ENCODE data around the gene TACC3.

TACC3 gene

DNA sequence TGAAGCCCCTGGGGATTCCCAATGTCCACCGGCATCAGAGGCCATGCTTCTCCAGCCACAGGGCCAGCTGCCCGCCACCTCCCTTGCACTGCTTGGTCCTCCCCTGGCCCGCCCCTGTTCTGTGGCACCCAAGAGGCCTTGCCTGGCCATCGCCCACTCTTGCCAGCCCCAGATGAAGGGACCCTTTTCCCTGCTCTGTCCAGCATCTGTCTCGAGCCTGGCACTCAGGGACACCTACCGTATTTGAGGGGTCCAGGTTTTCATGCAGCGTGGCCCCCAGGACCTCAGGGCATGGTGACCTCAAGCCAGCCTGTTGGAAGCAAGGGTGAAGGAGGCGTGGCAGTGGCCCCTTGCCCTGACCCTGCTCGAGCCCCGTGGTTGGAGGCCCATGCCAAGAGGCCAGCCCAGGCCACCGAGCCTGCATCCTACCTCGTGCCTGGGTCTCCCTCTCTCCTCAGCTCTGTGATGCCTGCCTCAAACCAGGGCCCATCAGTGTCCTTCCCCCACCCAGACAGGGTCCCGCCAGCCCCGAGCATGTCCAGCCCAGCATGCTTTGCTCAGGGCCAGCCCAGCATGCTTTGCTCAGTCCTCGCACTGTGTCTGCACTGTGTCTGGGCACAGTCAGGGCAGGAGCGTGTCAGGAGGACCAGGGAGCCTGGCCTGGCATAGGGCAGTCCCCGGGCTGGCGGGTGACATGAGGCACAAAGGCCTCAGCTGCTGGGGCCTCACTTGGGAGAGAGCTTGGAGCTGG is 57.5 kb downstream of the TACC3 start:
- no peak for DNase-seq

DNA sequence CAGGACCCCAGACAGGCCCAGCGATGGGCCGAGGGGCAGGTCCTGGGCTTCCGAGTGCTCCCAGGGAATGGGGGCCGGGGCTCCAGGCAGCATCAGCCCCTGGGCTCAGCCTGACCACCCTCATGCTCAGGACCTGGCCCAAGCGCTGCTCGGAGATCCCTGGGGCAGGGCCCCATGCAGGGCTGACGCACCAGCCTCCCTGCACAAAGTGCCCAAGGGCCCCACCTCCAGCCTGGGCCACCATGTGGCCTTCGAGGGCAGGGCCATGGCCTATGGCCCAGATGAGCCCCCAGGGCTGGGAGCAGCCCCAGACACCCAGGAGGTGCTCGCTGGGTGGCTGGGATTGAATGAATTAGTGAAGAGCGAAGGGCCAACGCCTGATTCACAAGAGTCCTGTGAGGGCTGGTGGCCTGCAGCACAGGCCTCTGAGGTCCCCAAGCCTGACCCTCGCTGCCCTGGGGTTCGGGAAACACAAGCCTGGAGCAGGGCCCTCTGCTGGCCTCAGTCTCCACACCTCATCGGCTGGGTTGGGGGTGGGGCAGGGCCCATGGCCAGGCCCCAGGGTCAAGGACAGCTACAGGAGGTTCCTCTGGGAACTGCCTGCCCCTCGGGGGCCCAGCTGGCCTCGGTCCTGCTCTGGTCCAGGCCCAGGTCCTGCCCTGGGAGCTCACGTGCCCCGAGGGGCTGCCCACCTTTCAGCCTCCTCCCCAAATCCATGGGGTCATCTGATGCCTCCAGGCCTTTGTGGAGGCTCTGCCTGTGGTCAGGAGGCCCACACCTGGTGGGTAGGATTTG is 58.5 kb downstream of the TACC3 start:
- no peak for DNase-seq

DNA sequence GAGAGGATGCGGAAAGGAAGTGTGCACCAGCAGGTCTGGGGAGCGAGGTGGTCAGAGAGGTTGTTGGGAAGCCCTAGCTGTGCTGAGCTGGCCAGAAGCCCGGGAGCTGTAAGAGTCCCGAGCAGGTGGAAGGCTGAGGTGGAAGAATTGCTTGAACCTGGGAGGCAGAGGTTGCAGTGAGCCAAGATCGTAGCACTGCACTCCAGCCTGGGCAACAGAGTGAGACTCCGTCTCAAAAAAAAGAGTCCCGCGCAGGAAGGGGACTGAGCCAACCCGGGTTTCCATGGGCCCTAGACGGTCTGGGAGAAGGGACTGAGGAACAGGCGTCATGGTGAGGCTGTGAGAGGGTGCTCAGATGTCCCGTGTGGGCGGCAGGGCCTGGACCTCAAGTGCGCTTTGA is 59.1 kb downstream of the TACC3 start:
- no peak for DNase-seq

DNA sequence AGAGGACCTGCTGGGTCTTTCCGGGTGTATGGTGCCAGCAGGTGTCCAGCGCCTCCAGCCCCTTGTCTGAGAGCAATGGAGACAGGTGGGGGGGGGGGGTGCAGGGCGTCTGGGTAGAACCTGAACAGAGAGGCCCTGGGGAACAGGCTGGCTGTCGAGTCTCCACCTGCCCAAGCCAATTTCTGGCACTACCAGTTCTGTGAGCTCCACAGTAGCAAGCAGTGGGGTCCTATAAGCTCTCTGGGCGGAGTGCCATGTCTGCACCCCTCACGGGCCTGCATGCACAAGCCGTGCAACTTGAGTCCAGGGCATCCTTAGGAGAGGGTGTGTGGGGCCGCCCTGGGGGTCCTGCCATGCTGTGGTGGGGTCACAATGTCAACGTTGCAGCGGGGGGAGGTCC is 61.7 kb downstream of the TACC3 start:
- DNase-seq: no peak

DNA sequence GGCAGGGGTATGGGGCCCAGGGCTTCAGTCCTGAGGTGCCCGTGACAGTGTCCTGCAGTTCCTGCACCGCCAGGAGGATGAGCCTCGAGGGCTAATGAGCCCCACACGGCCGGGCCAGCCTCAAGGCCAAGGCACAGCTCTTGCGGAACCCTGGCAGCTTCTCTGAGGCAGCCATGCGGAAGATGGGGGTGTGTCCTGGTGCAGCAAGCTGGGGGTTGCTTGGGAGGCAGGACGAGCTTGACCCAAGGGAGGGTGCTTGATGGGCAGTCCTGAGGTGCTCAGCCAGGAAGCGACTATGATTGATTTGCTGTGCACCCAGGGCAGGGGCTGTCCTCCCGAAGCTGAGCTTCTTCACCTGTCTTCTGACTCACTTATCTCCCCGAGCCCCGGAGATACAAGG is 62.6 kb downstream of the TACC3 start:
- DNase-seq: no peak

DNA sequence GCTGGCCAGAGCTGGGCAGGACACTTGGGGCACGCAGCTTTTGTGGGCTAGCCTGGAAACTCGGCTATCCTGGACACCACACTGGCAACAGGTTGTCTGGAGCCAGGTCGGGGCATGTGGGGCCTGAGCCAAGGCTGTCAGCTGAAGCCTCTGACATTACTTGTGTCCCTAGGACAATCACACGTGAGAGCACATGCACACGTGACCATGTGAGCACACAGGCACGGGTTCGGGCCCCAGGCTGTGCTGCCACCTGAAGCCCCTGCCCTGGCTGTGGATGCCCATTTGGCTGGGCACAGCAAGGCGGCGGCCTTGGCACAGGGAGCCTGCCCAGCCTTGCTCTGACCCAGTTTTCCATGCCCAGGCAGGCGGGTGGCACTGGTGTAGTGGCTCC is 63.1 kb downstream of the TACC3 start:
- DNase-seq: no peak

DNA sequence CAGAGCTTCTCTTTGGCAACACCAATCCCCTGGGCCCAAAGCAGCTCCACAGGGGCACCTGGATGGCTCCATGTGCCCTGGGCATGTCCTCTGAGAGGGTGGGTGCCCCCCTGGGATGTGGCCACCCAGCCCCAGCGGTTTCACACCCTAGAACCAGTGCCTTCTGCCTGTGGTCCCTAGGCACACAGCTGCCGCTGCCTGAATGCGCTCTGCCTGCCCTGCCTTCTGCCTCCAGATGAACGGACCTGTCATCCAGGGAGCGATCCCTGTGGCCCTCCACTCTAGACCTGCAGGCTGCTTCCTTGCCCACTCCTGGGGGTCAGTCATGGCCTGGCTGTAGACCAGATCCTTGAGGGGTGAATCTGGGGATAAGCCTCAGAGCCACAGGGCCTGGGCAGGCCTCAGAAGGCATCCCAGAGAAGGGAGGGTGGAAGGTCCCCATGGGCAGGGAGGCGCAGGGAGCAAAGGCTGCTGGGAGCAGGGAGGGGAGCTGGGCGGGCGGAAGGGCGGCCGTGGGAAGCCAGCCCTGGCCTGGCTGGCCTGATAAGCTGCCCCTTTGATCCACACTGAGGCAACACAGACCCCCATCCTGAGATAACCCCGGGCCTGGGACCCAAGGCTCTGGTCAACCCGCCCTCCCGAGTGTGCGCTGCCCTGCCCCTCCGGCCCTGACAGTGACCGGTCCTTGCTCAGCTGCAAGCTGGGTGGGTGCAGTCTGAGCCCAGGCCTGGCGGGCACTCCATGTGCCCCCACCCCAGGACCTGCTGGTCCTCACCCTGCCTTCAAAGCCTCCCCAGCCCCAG is 63.7 kb downstream of the TACC3 start:
- no peak for DNase-seq

DNA sequence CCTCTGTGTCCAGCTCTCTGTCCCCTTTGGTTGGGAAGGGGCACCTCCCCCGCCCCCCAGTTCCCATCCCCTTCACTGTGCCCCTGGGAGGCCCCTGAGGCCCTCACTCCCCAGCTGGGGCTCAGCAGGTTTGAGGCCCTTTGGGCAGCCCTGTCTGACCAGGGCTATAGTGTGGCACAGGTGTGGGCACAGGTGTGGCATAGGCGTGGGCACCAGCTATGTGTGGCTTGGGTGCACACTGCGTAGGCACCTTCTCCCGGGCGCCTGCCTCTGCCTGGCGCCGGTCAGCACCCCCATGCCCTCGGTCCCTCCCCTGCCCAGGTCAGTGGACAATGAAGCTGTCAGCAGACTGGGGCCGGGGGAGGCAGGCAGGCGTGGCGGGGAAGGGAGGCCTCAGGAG is 64.3 kb downstream of the TACC3 start:
- no peak for DNase-seq

DNA sequence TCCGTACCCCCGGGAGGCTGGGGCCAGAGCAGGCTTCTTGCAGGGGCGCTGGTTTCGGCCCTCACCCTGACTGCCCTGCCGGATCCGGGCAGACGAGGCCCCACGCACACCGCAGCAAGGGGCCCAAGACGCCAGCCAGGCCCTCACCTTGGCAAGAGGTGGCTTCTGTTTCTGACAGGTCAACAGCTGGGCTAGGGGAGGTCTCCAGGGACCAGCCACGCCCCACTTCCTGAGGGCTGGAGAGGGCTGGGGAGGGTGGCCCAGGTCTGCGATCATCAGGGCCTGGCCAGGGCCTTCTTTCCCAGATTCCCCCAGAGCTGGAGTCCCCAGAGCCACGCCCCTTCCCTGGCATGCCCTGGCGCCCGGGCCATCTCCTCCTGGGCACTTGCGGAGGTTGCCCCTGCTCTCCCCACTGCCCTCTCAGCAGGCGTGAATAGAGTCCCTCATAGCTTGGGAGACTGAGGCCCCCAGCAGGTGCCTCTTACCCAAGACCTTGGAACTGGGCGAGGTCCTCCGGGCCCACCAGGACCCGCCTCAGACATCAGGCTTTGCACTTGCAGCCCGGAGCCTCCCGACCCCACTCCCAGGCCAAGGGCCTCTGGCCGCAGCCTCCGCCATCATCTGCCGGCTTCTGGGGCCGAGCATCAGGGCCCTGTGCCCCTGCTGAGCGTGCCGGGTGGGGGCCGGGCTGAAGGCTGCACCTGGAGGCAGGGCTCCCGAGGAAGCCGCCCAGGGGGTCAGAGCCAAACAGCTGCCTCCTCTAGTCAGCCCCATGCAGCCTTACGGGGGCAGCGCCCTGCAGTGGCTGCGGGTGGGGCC is 65.4 kb downstream of the TACC3 start:
- DNase-seq: no peak

DNA sequence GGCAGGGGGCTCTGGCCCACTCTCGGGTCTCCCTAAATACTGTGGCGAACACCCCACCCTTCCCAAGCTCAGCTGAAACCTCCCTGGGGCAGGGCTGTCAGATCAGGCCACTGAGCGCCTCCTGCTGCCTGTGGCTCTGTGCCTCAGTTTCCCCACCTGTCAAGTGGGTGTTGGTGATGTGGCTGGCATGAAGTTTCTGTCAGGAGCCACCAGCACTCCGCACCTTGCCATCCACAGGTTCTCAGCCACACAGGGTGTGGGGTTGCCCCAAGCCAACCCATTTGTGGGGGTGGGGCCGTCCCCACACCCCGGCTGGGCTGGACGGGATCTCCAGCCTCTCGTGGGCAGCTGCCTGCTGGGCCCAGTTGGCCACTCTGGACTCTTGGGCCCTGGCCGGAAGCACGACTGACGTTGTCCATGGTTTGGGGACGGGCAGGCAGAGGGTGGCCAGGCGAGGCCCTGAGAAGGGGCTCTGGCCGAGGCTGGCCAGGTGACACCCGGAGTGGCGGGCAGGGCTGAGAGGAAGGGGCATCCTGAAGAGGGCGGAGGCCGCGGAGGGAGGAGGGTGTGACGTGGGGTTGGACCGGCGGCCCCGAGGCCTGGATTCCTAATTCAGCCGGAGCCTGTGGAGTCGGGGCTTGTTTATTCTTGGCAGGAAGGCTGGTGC is 66.2 kb downstream of the TACC3 start:
- DNase-seq: no peak

DNA sequence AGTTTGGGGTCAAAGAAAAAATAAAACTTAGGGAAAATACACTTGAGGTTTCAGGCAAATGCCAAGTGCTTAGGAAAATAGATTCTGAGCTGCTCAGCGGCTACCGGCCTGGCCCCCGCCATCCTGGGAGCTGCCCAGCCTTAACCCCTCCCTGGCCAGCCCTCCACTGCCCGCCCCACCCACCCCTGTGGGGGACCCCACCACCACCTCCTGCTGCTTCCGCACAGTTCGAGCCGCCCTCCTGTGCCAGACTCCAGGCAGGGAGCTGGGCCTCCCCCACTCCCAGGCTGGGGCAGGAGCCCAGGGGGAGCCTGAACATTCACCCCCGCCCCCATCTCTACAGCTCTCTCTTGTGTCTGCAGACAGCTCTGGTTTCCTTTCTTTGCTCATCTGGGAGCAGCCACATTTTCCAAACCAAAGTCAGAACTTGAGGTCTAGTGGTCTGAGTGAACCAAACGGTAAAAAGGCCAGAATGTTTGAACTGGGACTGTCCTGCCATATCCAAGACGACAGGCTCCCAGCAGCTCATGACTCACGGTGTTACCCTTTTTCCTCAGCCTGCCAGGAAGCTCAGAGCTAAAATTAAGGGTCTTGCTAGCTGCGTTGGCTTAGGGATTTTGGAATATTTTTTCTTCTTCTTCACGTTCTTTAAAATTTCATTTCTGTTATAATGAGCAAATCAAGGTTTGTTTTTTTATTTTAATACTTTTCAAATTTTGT is 67.1 kb downstream of the TACC3 start:
- no peak for DNase-seq

DNA sequence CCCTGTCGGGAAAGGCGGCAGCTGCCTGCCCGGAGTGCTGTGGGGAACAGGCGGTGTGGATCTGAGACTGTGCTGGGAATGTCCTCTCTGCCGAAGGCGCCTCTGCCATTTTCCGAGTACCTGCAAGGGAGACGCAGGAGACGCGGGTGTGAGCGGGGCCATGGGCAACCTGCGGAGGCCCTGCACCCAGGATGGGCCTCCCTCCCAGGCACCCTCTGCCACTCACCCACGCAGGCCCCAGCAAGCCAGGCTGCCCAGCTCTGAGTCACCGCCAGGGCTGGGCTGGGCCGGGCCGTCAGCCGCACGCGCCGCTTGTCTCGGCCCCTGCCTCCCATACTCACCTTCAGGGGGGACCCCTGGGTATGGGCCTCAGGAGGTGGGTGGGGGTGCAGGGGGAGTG is 68.2 kb downstream of the TACC3 start:
- no peak for DNase-seq

DNA sequence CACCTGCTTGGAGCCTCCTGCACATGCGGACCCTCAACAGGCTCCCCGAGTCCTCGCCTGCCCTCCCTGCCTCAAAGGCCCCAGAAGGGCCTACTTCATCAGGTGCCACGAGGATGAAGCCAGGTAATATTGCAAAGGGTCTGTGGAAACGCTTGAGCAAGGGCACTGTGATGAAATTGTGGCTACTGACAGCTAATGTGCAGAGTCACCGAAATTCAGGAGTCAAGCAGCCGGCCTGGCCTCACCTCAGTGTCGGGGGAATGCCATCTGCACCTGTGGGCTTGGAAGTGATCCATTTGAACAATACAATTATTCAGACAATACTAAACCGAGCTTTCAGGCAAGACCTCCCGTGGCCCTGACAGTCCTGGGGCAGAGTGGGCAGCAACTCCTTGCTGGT is 68.7 kb downstream of the TACC3 start:
- DNase-seq: no peak

DNA sequence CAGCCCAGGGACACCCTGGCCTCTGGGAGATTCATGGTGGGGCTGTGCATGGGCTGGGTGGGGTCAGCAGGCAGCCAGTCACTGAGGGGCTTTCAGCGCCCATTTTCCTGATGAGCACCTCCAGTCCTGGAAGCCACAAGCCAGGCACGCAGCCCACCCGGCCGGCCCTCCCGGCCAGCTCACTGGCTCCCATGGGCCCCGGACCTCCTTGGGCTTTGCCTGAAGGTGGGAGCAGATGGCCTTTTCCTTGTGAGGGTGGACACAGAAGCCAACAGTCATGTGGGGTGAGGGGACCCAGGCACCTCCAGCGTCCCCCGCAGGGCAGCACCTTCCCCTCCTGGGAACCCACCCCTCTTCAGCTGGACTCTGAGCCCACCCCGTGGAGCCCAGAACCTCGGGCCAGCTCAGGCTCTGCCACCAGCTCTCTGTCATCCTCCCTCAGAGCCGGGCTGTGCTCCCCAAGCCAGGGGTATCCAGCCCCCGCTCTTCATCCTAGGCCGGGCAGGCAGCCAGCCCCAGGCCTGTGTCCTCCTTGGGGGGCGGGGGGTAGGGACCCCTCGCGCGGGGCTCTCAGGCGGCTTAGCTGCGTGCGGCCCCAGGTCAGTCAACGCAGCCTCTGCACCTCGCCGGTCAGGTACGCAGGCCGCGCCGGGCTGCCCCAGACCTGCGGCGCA is 71.0 kb downstream of the TACC3 start:
- no peak for DNase-seq

DNA sequence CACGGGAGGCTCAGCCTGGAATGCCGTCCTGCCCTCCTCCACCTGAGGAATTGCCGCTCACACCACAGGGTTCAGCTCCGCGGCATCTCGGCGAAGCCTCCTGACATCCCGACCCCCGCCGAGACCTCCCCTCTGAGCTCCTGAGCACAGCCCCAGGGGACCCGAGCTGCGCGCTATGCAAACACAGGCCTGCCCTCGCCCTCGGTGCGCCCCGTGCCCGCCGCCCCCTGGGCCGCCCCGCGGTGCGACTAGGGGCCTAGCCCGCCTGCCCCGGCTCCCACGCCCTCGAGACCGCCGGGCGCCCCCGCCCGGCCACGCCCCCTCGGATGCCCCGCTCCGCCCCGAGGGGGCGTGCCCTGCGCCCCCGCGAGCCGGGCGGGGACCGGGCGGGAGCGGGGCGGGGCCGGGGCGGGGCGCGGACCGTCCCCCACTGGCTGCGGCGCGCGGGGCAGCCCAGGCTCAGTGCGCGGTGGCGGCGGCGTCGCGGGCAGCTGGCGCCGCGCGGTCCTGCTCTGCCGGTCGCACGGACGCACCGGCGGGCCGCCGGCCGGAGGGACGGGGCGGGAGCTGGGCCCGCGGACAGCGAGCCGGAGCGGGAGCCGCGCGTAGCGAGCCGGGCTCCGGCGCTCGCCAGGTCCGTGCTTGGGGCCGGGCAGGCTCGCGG is 71.6 kb downstream of the TACC3 start, which contains the start of gene FGFR3:
FGFR3 (plus strand) TSS at position 462 of the 664 bp plus-strand sequence. CDS start 642 bp downstream, outside the sequence.
- peak in 1 of 2 donors; percentile 50 for DNase-seq

DNA sequence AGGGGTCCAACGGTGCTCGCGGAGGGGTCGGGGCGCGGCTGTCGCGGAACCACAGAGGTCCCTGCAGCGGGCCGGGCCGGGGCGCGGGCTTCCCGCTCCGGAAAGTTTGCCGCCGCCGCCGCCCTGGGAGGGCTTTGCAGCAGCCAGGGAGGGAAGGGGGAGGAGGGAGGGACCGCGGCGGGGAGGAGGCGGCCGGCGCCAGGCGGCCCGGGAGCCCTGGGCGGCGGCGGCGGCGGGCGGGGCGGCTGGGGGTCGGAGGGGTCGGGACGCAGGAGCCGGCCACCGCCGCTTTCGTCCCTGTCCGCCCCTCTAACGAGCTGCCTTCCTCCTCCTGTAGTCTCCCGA is 72.1 kb downstream of the TACC3 start:
- DNase-seq: peak; percentile 10 to 58

DNA sequence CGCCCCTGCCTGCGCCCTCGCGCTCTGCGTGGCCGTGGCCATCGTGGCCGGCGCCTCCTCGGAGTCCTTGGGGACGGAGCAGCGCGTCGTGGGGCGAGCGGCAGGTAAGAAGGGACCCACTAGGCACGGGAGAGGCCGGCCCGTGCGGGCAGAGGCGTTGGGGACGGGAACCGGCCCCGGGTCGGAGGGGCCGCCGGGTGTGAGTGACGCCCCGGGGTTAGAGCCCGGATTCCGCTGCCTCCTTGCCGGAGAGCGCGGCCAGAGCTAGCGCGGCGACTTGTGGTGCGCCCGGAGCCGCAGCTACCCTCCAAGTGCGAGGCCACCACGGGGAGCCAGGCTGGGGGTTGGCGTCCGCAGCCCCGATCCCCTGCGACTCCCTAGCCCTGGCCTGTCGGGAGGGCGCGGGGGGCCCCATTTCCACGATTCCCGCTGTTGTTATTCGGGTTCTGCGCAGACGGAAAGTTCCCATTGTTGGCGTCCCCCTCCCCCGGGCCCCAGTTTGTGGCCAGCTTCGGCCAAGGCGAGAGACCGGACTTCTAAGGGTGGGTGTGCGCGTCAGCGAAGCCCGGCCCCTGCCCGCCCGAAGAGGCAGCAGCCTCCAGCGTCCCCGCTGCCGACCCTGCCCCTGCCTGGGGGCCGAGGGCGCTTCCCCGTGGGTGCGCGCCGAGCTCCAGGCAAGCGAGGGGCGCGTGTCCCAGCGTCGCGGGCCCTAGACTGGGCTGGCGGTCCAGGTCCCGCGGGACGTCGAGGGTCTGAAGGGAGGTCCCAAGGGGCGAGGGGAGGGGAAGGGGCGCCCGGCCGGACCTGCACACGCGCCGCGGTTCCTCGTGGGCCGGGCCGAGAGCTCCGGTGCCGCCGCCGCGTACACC is 72.9 kb downstream of the TACC3 start:
- no peak for DNase-seq
